IMR-90 (cell line): Measurements from ENCODE around the gene RAD51B. TPM values are rescaled to one million over a fixed set of nuclear protein-coding genes. Genes with fewer than 3 reads are reported as not detected.

Source experiments
- ATAC-seq: fragments of 200-7000 bp; cut with Tn5 transposase; 2 replicates; pipeline ENCODE4 v1.9.1; 2020; ENCODE audit warnings: low read depth, mild to moderate bottlenecking, moderate library complexity
- BruUV-seq: library from RNA; stranded (reverse); fragments of 400-500 nt; replicated peaks from 2 replicates; lab custom pipeline; 2021; lab: Mats Ljungman, UMichigan
- CTCF ChIA-PET: fragments of 300-600 bp; formaldehyde crosslinking; extraction: SDS; loops from one replicate; lab custom pipeline; 2021; ENCODE audit warnings: antibody characterized with exemption; lab: Yijun Ruan, JAX
- POLR2A ChIA-PET: fragments of 300-600 bp; sonication (Branson Sonifier 250); formaldehyde crosslinking; loops from one replicate; lab custom pipeline; 2022; ENCODE audit warnings: antibody characterized with exemption; ENCODE audit not compliant: unreplicated experiment; lab: Charles Lee
- DNase-seq: peaks from one replicate; pipeline ENCODE4 v3.0.0; 2013
- H2AFZ ChIP-seq: replicated peaks from 2 replicates; pipeline ENCODE3; 2013; ENCODE audit warnings: low read length, mild to moderate bottlenecking; ENCODE audit not compliant: poor library complexity
- H2AK5ac ChIP-seq: 2 replicates; pipeline ENCODE4 v1.6.1; 2013; ENCODE audit warnings: low read depth, low read length, inconsistent platforms
- H2AK9ac ChIP-seq: replicated peaks from 2 replicates; pipeline ENCODE3; 2013; ENCODE audit warnings: mild to moderate bottlenecking, low read depth, low read length, moderate library complexity; ENCODE audit not compliant: poor library complexity
- H2BK120ac ChIP-seq: 2 replicates; pipeline ENCODE4 v1.6.1; 2013; ENCODE audit warnings: low read depth, low read length, inconsistent platforms
- H2BK15ac ChIP-seq: 3 replicates; pipeline ENCODE4 v1.6.1; 2013; ENCODE audit warnings: low read depth, low read length, inconsistent platforms
- H2BK20ac ChIP-seq: 2 replicates; pipeline ENCODE4 v1.6.1; 2013; ENCODE audit warnings: low read depth, mild to moderate bottlenecking, inconsistent platforms, low read length, moderate library complexity
- H2BK5ac ChIP-seq: 2 replicates; pipeline ENCODE4 v1.6.1; 2013; ENCODE audit warnings: mild to moderate bottlenecking, low read depth, low read length, inconsistent platforms; ENCODE audit not compliant: poor library complexity, severe bottlenecking
- H3K14ac ChIP-seq: replicated peaks from 2 replicates; pipeline ENCODE4 v1.6.1; 2013; ENCODE audit warnings: low read depth, low read length, inconsistent platforms
- H3K18ac ChIP-seq: 2 replicates; pipeline ENCODE4 v1.6.1; 2013; ENCODE audit warnings: low read depth, low read length, control low read depth
- H3K23ac ChIP-seq: 2 replicates; pipeline ENCODE4 v1.6.1; 2013; ENCODE audit warnings: low read depth, low read length, inconsistent platforms
- H3K27ac ChIP-seq: 2 replicates; pipeline ENCODE4 v1.5.1; 2013; ENCODE audit warnings: mild to moderate bottlenecking, control low read depth, low read length; ENCODE audit not compliant: insufficient read depth
- H3K27me3 ChIP-seq: 2 replicates; pipeline ENCODE4 v1.6.1; 2013; ENCODE audit warnings: low read length; ENCODE audit not compliant: control insufficient read depth, insufficient read depth
- H3K36me3 ChIP-seq: 2 replicates; pipeline ENCODE4 v1.6.1; 2013; ENCODE audit warnings: low read length, mixed read lengths; ENCODE audit not compliant: control insufficient read depth, insufficient read depth
- H3K4ac ChIP-seq: 2 replicates; pipeline ENCODE4 v1.6.1; 2013; ENCODE audit warnings: low read depth, low read length, inconsistent platforms
- H3K4me1 ChIP-seq: 2 replicates; pipeline ENCODE4 v1.6.1; 2013; ENCODE audit warnings: low read length, mixed read lengths; ENCODE audit not compliant: control insufficient read depth, insufficient read depth
- H3K4me2 ChIP-seq: 2 replicates; pipeline ENCODE4 v1.6.1; 2013; ENCODE audit warnings: low read depth, mild to moderate bottlenecking, control low read depth, low read length, moderate library complexity
- H3K4me3 ChIP-seq: 2 replicates; pipeline ENCODE4 v1.5.1; 2013; ENCODE audit warnings: low read depth, mild to moderate bottlenecking, control low read depth, low read length, moderate library complexity; ENCODE audit not compliant: insufficient read depth
- H3K56ac ChIP-seq: 2 replicates; pipeline ENCODE4 v1.6.1; 2013; ENCODE audit warnings: low read length, inconsistent platforms; ENCODE audit not compliant: insufficient read depth; ENCODE audit errors: extremely low read depth
- H3K79me1 ChIP-seq, 2 experiments: 2 replicates each; pipeline ENCODE4 v1.6.1; 2013; ENCODE audit warnings: low read length in 2 of 2, inconsistent platforms in 1 of 2, low read depth in 1 of 2
- H3K9ac ChIP-seq: 2 replicates; pipeline ENCODE4 v1.6.1; 2013; ENCODE audit warnings: low read depth, low read length, control low read depth
- H3K9me1 ChIP-seq: 2 replicates; pipeline ENCODE4 v1.6.1; 2013; ENCODE audit warnings: low read length, inconsistent platforms; ENCODE audit not compliant: insufficient read depth
- H3K9me3 ChIP-seq: 2 replicates; pipeline ENCODE4 v1.6.1; 2013; ENCODE audit warnings: low read length; ENCODE audit not compliant: control insufficient read depth, insufficient read depth
- H4K20me1 ChIP-seq: 2 replicates; pipeline ENCODE4 v1.6.1; 2013; ENCODE audit warnings: low read length, inconsistent platforms; ENCODE audit not compliant: insufficient read depth
- H4K5ac ChIP-seq: 2 replicates; pipeline ENCODE4 v1.6.1; 2013; ENCODE audit warnings: mild to moderate bottlenecking, low read depth, low read length, control low read depth
- H4K8ac ChIP-seq, 2 experiments: 2 replicates each; pipeline ENCODE4 v1.6.1; 2013; ENCODE audit warnings: low read depth in 2 of 2, low read length in 2 of 2, control low read depth in 1 of 2, inconsistent platforms in 1 of 2
- H4K91ac ChIP-seq: 2 replicates; pipeline ENCODE4 v1.6.1; 2013; ENCODE audit warnings: low read depth, low read length, inconsistent platforms; ENCODE audit not compliant: insufficient read depth
- RCOR1 ChIP-seq: IDR thresholded peaks from 2 replicates; pipeline ENCODE4 v1.6.1; 2012; ENCODE audit warnings: mild to moderate bottlenecking, low read length, improper control_type of control experiment; ENCODE audit not compliant: insufficient replicate concordance
- dilution Hi-C: fragments of 300-500 bp; cut with HindIII; formaldehyde crosslinking; loops from one replicate; pipeline ENCODE4 v1.14.3; 2018; ENCODE audit warnings: low sequenced_read_pairs; ENCODE audit not compliant: unreplicated experiment
- in situ Hi-C: fragments of 300-500 bp; cut with MboI; formaldehyde crosslinking; loops from 3 replicates; pipeline ENCODE4 v1.14.3; 2019; ENCODE audit warnings: low sequenced_read_pairs, inconsistent platforms, mixed read lengths
- intact Hi-C: fragments of 100-400 bp; cut with micrococcal nuclease; formaldehyde crosslinking; loops from 2 replicates; pipeline ENCODE4 v1.10.0; 2022
- polyA plus RNA-seq, 3 experiments: library from polyadenylated mRNA; depleted of rRNA; stranded (reverse); fragments of >200 nt; gene quantifications; 2 replicates each; pipeline ENCODE4 v1.2.3, GENCODE V29; 2012; ENCODE audit warnings: low replicate concordance in 1 of 3
- total RNA-seq: library from RNA; depleted of rRNA; stranded (reverse); fragments of >200 nt; gene quantifications from 2 replicates; pipeline ENCODE4 v1.2.3, GENCODE V29; 2012

Gene RAD51B
- total and polyA plus RNA-seq, 2 of the 4 experiments (the other 2 are of a cell fraction), result 5.1 to 18.8 TPM

GRCh38 chr14:68233101-68233784, 413.7 kb downstream of the RAD51B start:
- Histone ChIP-seq H3K9me3 (no peaks in the 10 kb centered on the region), H3K4me2 (peak overlapping the region; percentile 52; the same call in 1 of the 2 replicates), H2BK120ac (peak overlapping the region; percentile 51), H3K9ac (no peak overlapping the region), H2AK9ac (no peak overlapping the region), H4K5ac (peak overlapping the region; percentile 46; the same call in 1 of the 2 replicates), H3K4me1 (peaks cover 16% of the 10 kb centered on the region), H3K4me3 (no peak overlapping the region), H3K27ac (no peak overlapping the region; the same call in 1 of the 2 replicates), H4K91ac (no peak overlapping the region), H2AK5ac (no peak overlapping the region), H3K56ac (no peak overlapping the region), H3K79me1 (peaks cover 0 to 6% of the 10 kb centered on the region in 2 experiments; a peak in 1 of 4 replicates), H3K27me3 (no peaks in the 10 kb centered on the region), H3K23ac (no peak overlapping the region), H3K14ac (peak overlapping the region; percentile 46; the same call in 1 of the 2 replicates), H3K36me3 (no peaks in the 10 kb centered on the region), H4K8ac (peak overlapping the region in 1 of 2 experiments; percentile 25; a peak in 1 of 4 replicates), H2BK20ac (peak overlapping the region; percentile 51; the same call in 1 of the 2 replicates), H2AFZ (no peak overlapping the region), H4K20me1 (no peaks in the 10 kb centered on the region), H3K4ac (no peak overlapping the region), H3K18ac (peak overlapping the region; percentile 67; the same call in 1 of the 2 replicates), H3K9me1 (peaks cover 11% of the 10 kb centered on the region), H2BK15ac (no peak overlapping the region), H2BK5ac (peak overlapping the region; percentile 59)
- BruUV-seq, result no TSS peak
- CTCF ChIA-PET, result interaction anchor here (1.2 kb wide), 1 partner anchor 291 kb away, joined by 3 read pairs; no protein-coding TSS in a partner anchor
- DNase-seq (no peak), ATAC-seq (no peak)
- intact Hi-C loops (loop anchor here (5.0 kb wide), 3 partner anchors 86 to 291 kb away; no protein-coding TSS in a partner anchor), dilution Hi-C loops (no loop called here), in situ Hi-C loops (loop anchor here (5.0 kb wide), 1 partner anchor 86 kb away; no protein-coding TSS in a partner anchor)
- POLR2A ChIA-PET, result interaction anchor here (1.1 kb wide), 1 partner anchor 560 kb away, joined by 4 read pairs; the partner anchor contains the start of gene ZFP36L1
- no peak for TF ChIP-seq RCOR1
